Upper lobe of left lung (tissue), 6 donors: ENCODE data around the gene RAD50. TPM values are rescaled to one million over a fixed set of nuclear protein-coding genes. Genes with fewer than 3 reads are reported as not detected.
A peak's percentile ranks its signal among the peaks of the same experiment; 100 is the strongest.

Experiments
- ATAC-seq, 2 donors: fragments of 200-7000 bp; cut with Tn5 transposase; one replicate each; pipeline ENCODE4 v1.9.1; 2022; ENCODE audit warnings: mild to moderate bottlenecking in 2 of 2, moderate library complexity in 2 of 2; ENCODE audit not compliant: low FRiP score in 2 of 2
- DNase-seq, 2 donors: peaks; one replicate each; pipeline ENCODE4 v3.0.0-alpha.2; 2019 to 2020
- H3K27ac ChIP-seq, 4 donors: fragments of 200-600 bp; sonication (generic); one replicate each; pipeline ENCODE4 v1.5.1; 2016 to 2019
- H3K27me3 ChIP-seq, 4 donors: fragments of 200-600 bp; sonication (generic); one replicate each; pipeline ENCODE4 v1.5.1; 2017 to 2019
- H3K36me3 ChIP-seq, 4 donors: fragments of 200-600 bp; sonication (generic); one replicate each; pipeline ENCODE4 v1.5.1; 2016 to 2019
- H3K4me1 ChIP-seq, 4 donors: fragments of 200-600 bp; sonication (generic); one replicate each; pipeline ENCODE4 v1.5.1; 2018 to 2019
- H3K4me3 ChIP-seq, 4 donors: fragments of 200-600 bp; sonication (generic); one replicate each; pipeline ENCODE4 v1.5.1; 2017 to 2019; ENCODE audit warnings: mild to moderate bottlenecking in 2 of 4, moderate library complexity in 1 of 4
- H3K9me3 ChIP-seq, 4 donors: fragments of 200-600 bp; sonication (generic); one replicate each; pipeline ENCODE4 v1.5.1; 2018 to 2019
- CTCF ChIP-seq, 6 experiments: fragments of 450-650 bp in 4 of 6; fragments of 200-600 bp in 2 of 6; sonication (generic) in 2 of 6; IDR thresholded peaks; one replicate each; pipeline ENCODE4 v1.5.1; 2016 to 2019; ENCODE audit warnings: antibody characterized with exemption in 6 of 6
- EP300 ChIP-seq, 4 donors: sonication (generic); formaldehyde crosslinking; IDR thresholded peaks; one replicate each; pipeline ENCODE4 v1.5.1; 2017; ENCODE audit warnings: antibody characterized with exemption in 4 of 4, control low read depth in 2 of 4
- POLR2A ChIP-seq, 4 donors: fragments of 450-650 bp; IDR thresholded peaks; one replicate each; pipeline ENCODE4 v1.5.1; 2016 to 2017; ENCODE audit warnings: antibody characterized with exemption in 4 of 4, mild to moderate bottlenecking in 2 of 4
- POLR2AphosphoS5 ChIP-seq, 2 donors: sonication (generic); formaldehyde crosslinking; IDR thresholded peaks; one replicate each; pipeline ENCODE4 v1.5.1; 2017; ENCODE audit warnings: antibody characterized with exemption in 2 of 2
- WGBS, 2 donors: methylation state at CpG; one replicate each; pipeline ENCODE4 v1.1.5; 2017 to 2018; 5-methylcytosine and 5-hydroxymethylcytosine counted together
- total RNA-seq, 6 donors: library from RNA; depleted of rRNA in 4 of 6; stranded (reverse); fragments of >200 nt in 4 of 6; gene quantifications; one replicate each; pipeline versions ENCODE4 v1.1.0 to v1.2.1, GENCODE V29; 2016 to 2021
- donor health status: DM: no; HTN: no; CAD: no; lungs with moderate emphysema.
- donor health status: DM: no; HTN: yes; CAD: no; lungs with severe emphysema.

Gene RAD50
- total RNA-seq, 6 donors from 2014 or later = 26.2 to 105 (median 33.3) TPM

DNA sequence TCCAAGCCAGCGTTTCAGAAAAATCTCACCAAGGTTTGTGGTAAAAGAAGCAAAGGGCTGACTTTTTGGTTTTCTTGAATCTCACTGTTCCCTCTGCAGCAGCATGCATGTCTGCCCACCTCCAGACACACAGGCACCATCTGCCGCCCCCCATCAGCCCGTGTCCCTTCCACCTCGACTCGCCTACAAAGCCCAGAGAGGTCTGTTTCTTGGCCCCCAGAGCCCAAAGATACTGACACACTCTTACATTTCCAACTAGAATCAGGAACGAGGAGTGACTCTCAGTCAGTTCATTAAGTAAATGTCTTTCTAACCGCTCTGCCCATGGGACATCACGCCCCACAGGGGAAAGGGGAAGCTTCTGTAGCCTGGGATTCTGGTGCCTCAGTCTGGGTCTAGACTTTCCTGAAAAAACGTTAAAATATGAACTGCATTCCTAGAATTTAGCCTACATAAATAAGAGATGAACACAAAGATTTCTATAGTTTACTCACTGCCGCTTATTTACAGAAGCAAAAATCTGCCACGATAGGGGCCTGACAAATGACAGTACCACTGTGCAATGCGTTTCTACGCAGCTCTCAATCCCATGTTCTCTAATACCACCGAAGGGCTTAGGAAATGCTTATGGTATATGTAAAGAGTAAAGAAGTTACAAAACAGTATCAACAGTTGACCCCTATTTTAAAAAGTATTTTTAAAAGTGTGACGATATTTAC lies 121.1 kb downstream of the RAD50 start:
- Histone ChIP-seq H3K27ac (peak overlapping the region in 1 of 4 donors; percentile 70), H3K9me3 (no peaks in the 10 kb centered on the region), H3K4me3 (no peak overlapping the region), H3K4me1 (peaks cover 4 to 11% (median 6%) of the 10 kb centered on the region in 4 donors), H3K36me3 (no peaks in the 10 kb centered on the region), H3K27me3 (no peaks in the 10 kb centered on the region)
- TF ChIP-seq POLR2AphosphoS5 (IDR thresholded peaks at IDR 0.05) (no peak), POLR2A (IDR thresholded peaks at IDR 0.05) (no peak), CTCF (IDR thresholded peaks at IDR 0.05) (no peak), EP300 (IDR thresholded peaks at IDR 0.05) (no peak)
- ATAC-seq = no peak
- WGBS, 2 donors = 85 to 89% methylated on average over 15 of the region's 15 CpGs
- no peak for DNase-seq

- Histone ChIP-seq H3K36me3 (no peaks in the 10 kb centered on the region), H3K9me3 (no peaks in the 10 kb centered on the region), H3K4me1 (peaks cover 4 to 11% (median 6%) of the 10 kb centered on the region in 4 donors), H3K4me3 (no peak overlapping the region), H3K27me3 (no peaks in the 10 kb centered on the region), H3K27ac (no peak overlapping the region)
- WGBS, 2 donors = 100% methylated on average over 1 of the region's 1 CpG; no CpG with 5 or more reads in 1 of the 2 donors
- DNase-seq = no peak
- ATAC-seq = no peak
- no peak for TF ChIP-seq POLR2A (IDR thresholded peaks at IDR 0.05)
- TF ChIP-seq EP300 (IDR thresholded peaks at IDR 0.05) = no peak
- TF ChIP-seq POLR2AphosphoS5 (IDR thresholded peaks at IDR 0.05) = no peak
- no peak for TF ChIP-seq CTCF (IDR thresholded peaks at IDR 0.05)
These were observed 122.0 kb downstream of the RAD50 start for GRCh38 chr5:132678735-132679134.

- H3K27ac ChIP-seq = no peak overlapping the region
- WGBS, 2 donors = 92 to 93% methylated on average over 7 of the region's 7 CpGs
- H3K4me1 ChIP-seq = peaks cover 4 to 11% (median 6%) of the 10 kb centered on the region in 4 donors
- H3K27me3 ChIP-seq = no peaks in the 10 kb centered on the region
- TF ChIP-seq CTCF (IDR thresholded peaks at IDR 0.05) (no peak), POLR2AphosphoS5 (IDR thresholded peaks at IDR 0.05) (no peak), EP300 (IDR thresholded peaks at IDR 0.05) (no peak), POLR2A (IDR thresholded peaks at IDR 0.05) (no peak)
- no peaks in the 10 kb centered on the region for H3K36me3 ChIP-seq
- ATAC-seq (no peak), DNase-seq (no peak)
- no peak overlapping the region for H3K4me3 ChIP-seq
- no peaks in the 10 kb centered on the region for H3K9me3 ChIP-seq
These were observed 122.4 kb downstream of the RAD50 start for GRCh38 chr5:132679166-132679565.

DNA sequence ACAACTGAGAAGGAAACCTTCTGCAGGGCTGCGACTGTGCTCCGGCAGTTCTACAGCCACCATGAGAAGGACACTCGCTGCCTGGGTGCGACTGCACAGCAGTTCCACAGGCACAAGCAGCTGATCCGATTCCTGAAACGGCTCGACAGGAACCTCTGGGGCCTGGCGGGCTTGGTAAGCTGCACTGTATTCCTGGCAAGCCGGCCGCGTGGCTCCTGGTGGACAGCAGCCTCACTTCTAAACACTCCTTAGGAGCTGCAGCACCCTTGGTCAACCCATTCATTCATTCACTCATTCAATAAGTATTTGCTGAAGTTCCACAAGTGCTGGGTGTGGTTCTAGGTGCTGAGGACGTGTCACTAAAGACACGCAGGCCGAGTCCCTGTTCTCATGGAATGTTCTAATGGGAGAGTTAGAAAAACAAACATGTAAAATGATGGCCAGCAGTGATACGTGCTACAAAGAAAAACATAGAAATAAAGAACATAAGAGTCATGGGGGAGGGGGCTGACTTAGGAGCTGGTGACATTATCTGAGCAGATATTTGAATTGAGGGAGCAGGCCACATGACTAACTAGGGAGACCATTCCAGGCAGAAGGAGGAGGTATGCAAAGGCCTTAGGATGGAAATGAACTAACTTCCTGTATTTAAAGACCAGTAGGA lies 123.1 kb downstream of the RAD50 start:
- no peak overlapping the region for H3K4me3 ChIP-seq
- no peaks in the 10 kb centered on the region for H3K27me3 ChIP-seq
- ATAC-seq = no peak
- TF ChIP-seq EP300 (IDR thresholded peaks at IDR 0.05) (no peak), CTCF (IDR thresholded peaks at IDR 0.05) (no peak), POLR2AphosphoS5 (IDR thresholded peaks at IDR 0.05) (no peak), POLR2A (IDR thresholded peaks at IDR 0.05) (no peak)
- no peak for DNase-seq
- H3K36me3 ChIP-seq = no peaks in the 10 kb centered on the region
- H3K9me3 ChIP-seq = no peaks in the 10 kb centered on the region
- H3K4me1 ChIP-seq = peaks cover 3 to 8% (median 5%) of the 10 kb centered on the region in 4 donors
- WGBS, 2 donors = 91 to 92% methylated on average over 4 to 12 of the region's 15 CpGs
- H3K27ac ChIP-seq = no peak overlapping the region
